Measurements from ENCODE around the gene FAM135A. TPM values are rescaled to one million over a fixed set of nuclear protein-coding genes. Genes with fewer than 3 reads are reported as not detected.

The FAM135A gene
- total RNA-seq, 6 donors from 2014 or later, result 13.7 to 57.9 (median 29.2) TPM

- Histone ChIP-seq H3K4me3 (no peak overlapping the region), H3K27me3 (no peaks in the 10 kb centered on the region), H3K36me3 (peaks cover 0 to 35% (median 0%) of the 10 kb centered on the region in 4 donors), H3K4me1 (no peaks in the 10 kb centered on the region), H3K27ac (no peak overlapping the region), H3K9me3 (no peaks in the 10 kb centered on the region)
- 91 to 95% methylated on average over 5 of the region's 5 CpGs for WGBS, 2 donors
- ATAC-seq (ENCODE audit: low FRiP score in 2 of 2) (no peak), DNase-seq (no peak)
- TF ChIP-seq EP300 (IDR thresholded peaks at IDR 0.05) (no peak), POLR2AphosphoS5 (IDR thresholded peaks at IDR 0.05) (no peak), POLR2A (IDR thresholded peaks at IDR 0.05) (no peak)
- TF ChIP-seq, protein P1, sequence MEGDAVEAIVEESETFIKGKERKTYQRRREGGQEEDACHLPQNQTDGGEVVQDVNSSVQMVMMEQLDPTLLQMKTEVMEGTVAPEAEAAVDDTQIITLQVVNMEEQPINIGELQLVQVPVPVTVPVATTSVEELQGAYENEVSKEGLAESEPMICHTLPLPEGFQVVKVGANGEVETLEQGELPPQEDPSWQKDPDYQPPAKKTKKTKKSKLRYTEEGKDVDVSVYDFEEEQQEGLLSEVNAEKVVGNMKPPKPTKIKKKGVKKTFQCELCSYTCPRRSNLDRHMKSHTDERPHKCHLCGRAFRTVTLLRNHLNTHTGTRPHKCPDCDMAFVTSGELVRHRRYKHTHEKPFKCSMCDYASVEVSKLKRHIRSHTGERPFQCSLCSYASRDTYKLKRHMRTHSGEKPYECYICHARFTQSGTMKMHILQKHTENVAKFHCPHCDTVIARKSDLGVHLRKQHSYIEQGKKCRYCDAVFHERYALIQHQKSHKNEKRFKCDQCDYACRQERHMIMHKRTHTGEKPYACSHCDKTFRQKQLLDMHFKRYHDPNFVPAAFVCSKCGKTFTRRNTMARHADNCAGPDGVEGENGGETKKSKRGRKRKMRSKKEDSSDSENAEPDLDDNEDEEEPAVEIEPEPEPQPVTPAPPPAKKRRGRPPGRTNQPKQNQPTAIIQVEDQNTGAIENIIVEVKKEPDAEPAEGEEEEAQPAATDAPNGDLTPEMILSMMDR (IDR thresholded peaks at IDR 0.05), result no peak
Observed at GRCh38 chr6:70527071-70527737, 113.9 kb downstream of the FAM135A start.

- DNase-seq, result no peak
- Histone ChIP-seq H3K9me3 (no peaks in the 10 kb centered on the region), H3K27ac (no peak overlapping the region), H3K27me3 (no peaks in the 10 kb centered on the region), H3K4me3 (no peak overlapping the region), H3K36me3 (peaks cover 0 to 35% (median 0%) of the 10 kb centered on the region in 4 donors), H3K4me1 (no peaks in the 10 kb centered on the region)
- 92 to 99% methylated on average over 2 of the region's 2 CpGs for WGBS, 2 donors
- ATAC-seq (ENCODE audit: low FRiP score in 2 of 2), result no peak
- TF ChIP-seq POLR2A (IDR thresholded peaks at IDR 0.05) (no peak), EP300 (IDR thresholded peaks at IDR 0.05) (no peak), POLR2AphosphoS5 (IDR thresholded peaks at IDR 0.05) (no peak)
- TF ChIP-seq, protein P1 (IDR thresholded peaks at IDR 0.05), result no peak
Observed at GRCh38 chr6:70530023-70530422, 116.7 kb downstream of the FAM135A start.

- H3K4me1 ChIP-seq, result no peaks in the 10 kb centered on the region
- H3K36me3 ChIP-seq, result peaks cover 0 to 35% (median 1%) of the 10 kb centered on the region in 4 donors
- no peak overlapping the region for H3K27ac ChIP-seq
- DNase-seq, result no peak
- H3K4me3 ChIP-seq, result no peak overlapping the region
- no peak for ATAC-seq (ENCODE audit: low FRiP score in 2 of 2)
- whole genome bisulfite sequencing, 2 donors, result 93 to 96% methylated on average over 1 of the region's 1 CpG
- TF ChIP-seq POLR2A (IDR thresholded peaks at IDR 0.05), result no peak
- no peaks in the 10 kb centered on the region for H3K27me3 ChIP-seq
- no peaks in the 10 kb centered on the region for H3K9me3 ChIP-seq
Observed at GRCh38 chr6:70531133-70531532, 117.8 kb downstream of the FAM135A start.

DNA sequence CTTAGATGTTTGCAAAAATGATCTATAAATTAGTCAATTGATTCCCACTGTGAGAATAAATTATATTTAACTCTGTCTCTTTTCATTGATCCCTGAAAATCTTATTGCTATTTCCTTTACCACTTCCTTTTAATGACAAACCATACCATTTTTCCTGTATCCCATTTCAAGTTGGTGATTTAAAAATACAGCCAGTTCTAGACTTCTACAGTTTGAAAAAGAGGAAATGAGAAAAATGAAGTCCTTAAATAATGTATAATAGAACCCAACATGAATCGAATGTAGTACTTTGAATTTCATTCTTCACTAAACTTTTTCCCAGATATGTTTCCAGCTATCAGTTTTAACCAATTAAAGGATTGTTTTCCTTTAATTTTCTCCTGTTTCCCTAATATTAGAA lies 124.0 kb downstream of the FAM135A start:
- DNase-seq (no peak), ATAC-seq (ENCODE audit: low FRiP score in 2 of 2) (no peak)
- H3K27ac ChIP-seq, result no peak overlapping the region
- 64 to 80% methylated on average over 1 of the region's 1 CpG for WGBS, 2 donors
- H3K4me3 ChIP-seq, result no peak overlapping the region
- H3K27me3 ChIP-seq, result no peaks in the 10 kb centered on the region
- no peaks in the 10 kb centered on the region for H3K9me3 ChIP-seq
- peaks cover 0 to 35% (median 3%) of the 10 kb centered on the region in 4 donors for H3K36me3 ChIP-seq
- H3K4me1 ChIP-seq, result no peaks in the 10 kb centered on the region
- TF ChIP-seq EP300 (IDR thresholded peaks at IDR 0.05) (no peak), POLR2AphosphoS5 (IDR thresholded peaks at IDR 0.05) (no peak), POLR2A (IDR thresholded peaks at IDR 0.05) (no peak)
- TF ChIP-seq, protein P1 (IDR thresholded peaks at IDR 0.05), result no peak

- Histone ChIP-seq H3K27me3 (no peaks in the 10 kb centered on the region), H3K36me3 (peaks cover 0 to 31% (median 3%) of the 10 kb centered on the region in 4 donors), H3K9me3 (no peaks in the 10 kb centered on the region), H3K27ac (no peak overlapping the region), H3K4me3 (no peak overlapping the region), H3K4me1 (no peaks in the 10 kb centered on the region)
- ATAC-seq (ENCODE audit: low FRiP score in 2 of 2), result no peak
- WGBS, 2 donors, result 75 to 82% methylated on average over 1 of the region's 1 CpG
- DNase-seq, result no peak
- TF ChIP-seq POLR2A (IDR thresholded peaks at IDR 0.05), result no peak
- no peak for TF ChIP-seq POLR2AphosphoS5 (IDR thresholded peaks at IDR 0.05)
- TF ChIP-seq, protein P1 (IDR thresholded peaks at IDR 0.05), result no peak
- no peak for TF ChIP-seq EP300 (IDR thresholded peaks at IDR 0.05)
Observed at GRCh38 chr6:70538376-70538775, 125.1 kb downstream of the FAM135A start.

Measured in upper lobe of left lung (tissue), 6 donors.